HG03342 (cell line): ENCODE data around the gene C17orf58.
"Not testable (repeated sequence)": the region's sequence is repeated elsewhere in the genome, so short reads cannot be mapped to it uniquely, and the experiment has no call there.

Experiments used
- ATAC-seq: cut with Tn5 transposase; IDR thresholded peaks from one replicate; pipeline ENCODE4 v1.9.1; 2021; ENCODE audit warnings: mild to moderate bottlenecking, moderate library complexity; ENCODE audit not compliant: unreplicated experiment

The C17orf58 gene

GRCh38 chr17:68006797-68007196 lies 10.5 kb upstream of the C17orf58 start:
- no peak for ATAC-seq

GRCh38 chr17:68004201-68004600 lies 7.9 kb upstream of the C17orf58 start:
- ATAC-seq, result no peak

- no peak for ATAC-seq
Observed at GRCh38 chr17:67999291-67999911, 3.1 kb upstream of the C17orf58 start.

GRCh38 chr17:67998466-67998865 lies 2.2 kb upstream of the C17orf58 start:
- no peak for ATAC-seq

GRCh38 chr17:67995570-67996263 lies 552 bp downstream of the C17orf58 start:
- ATAC-seq, result no peak

- no peak for ATAC-seq
Observed at GRCh38 chr17:67994817-67995569, 1.3 kb downstream of the C17orf58 start.

- no peak for ATAC-seq
Observed at GRCh38 chr17:67993998-67994361, 2.3 kb downstream of the C17orf58 start.

- peak; percentile 78 for ATAC-seq
Observed at GRCh38 chr17:67993153-67993997, 2.9 kb downstream of the C17orf58 start.

GRCh38 chr17:67992548-67993152 lies 3.6 kb downstream of the C17orf58 start:
- peak; percentile 1 for ATAC-seq

- ATAC-seq, result no peak
Observed at GRCh38 chr17:67990909-67991308, 5.4 kb downstream of the C17orf58 start.

GRCh38 chr17:67983383-67983688 lies 12.9 kb downstream of the C17orf58 start:
- ATAC-seq, result no peak

GRCh38 chr17:67982686-67983382 lies 13.4 kb downstream of the C17orf58 start:
- ATAC-seq, result no peak

GRCh38 chr17:67982034-67982640 lies 14.1 kb downstream of the C17orf58 start:
- ATAC-seq, result no peak

- not testable (repeated sequence) for ATAC-seq
Observed at GRCh38 chr17:67980883-67981282, 15.4 kb downstream of the C17orf58 start.

GRCh38 chr17:67980456-67980855 lies 15.8 kb downstream of the C17orf58 start:
- no peak for ATAC-seq

- ATAC-seq, result not testable (repeated sequence)
Observed at GRCh38 chr17:67976306-67976705, 20.0 kb downstream of the C17orf58 start.

GRCh38 chr17:67974598-67975066 lies 21.6 kb downstream of the C17orf58 start:
- no peak for ATAC-seq

- no peak for ATAC-seq
Observed at GRCh38 chr17:67974185-67974584, 22.1 kb downstream of the C17orf58 start.

GRCh38 chr17:67970783-67971182 lies 25.5 kb downstream of the C17orf58 start:
- no peak for ATAC-seq

GRCh38 chr17:67963145-67963572 lies 33.1 kb downstream of the C17orf58 start:
- not testable (repeated sequence) for ATAC-seq
